K562 (cell line): Measurements from ENCODE around the gene MEX3D. TPM values are rescaled to one million over a fixed set of nuclear protein-coding genes. Genes with fewer than 3 reads are reported as not detected.

Experiments used
- ATAC-seq: fragments of 200-7000 bp; cut with Tn5 transposase; 3 replicates; pipeline ENCODE4 v1.9.1; 2020; ENCODE audit warnings: moderate library complexity
- BruUV-seq: library from RNA; stranded (reverse); fragments of 400-500 nt; replicated peaks from 2 replicates; lab custom pipeline; 2021; lab: Mats Ljungman, UMichigan
- CTCF ChIA-PET: fragments of 300-600 bp; formaldehyde crosslinking; extraction: SDS; loops from one replicate; lab custom pipeline; 2021; ENCODE audit warnings: low intra/inter-chr PET ratio; lab: Yijun Ruan, JAX
- POLR2A ChIA-PET: fragments of 300-600, 350-650 bp; sonication (Branson Sonifier 250); formaldehyde crosslinking; extraction: SDS; loops from one replicate; lab custom pipeline; 2021; ENCODE audit warnings: antibody characterized with exemption, inconsistent platforms; lab: Yijun Ruan, JAX
- DNase-seq, 4 experiments: peaks; one replicate each; pipeline versions ENCODE4 v3.0.0 to v3.0.0-alpha.2; 2011 to 2018; ENCODE audit warnings: low spot score in 3 of 4, mixed read lengths in 3 of 4; ENCODE audit errors: extremely low read depth in 1 of 4
- FAIRE-seq: peaks from 2 replicates; lab custom pipeline; 2011; peaks lifted over from hg19 to GRCh38; lab: Jason Lieb, UNC
- H2AFZ ChIP-seq: 2 replicates; pipeline ENCODE4 v1.6.0; 2011; ENCODE audit warnings: low read depth, low read length, control low read depth, inconsistent platforms
- H3K27ac ChIP-seq: fragments of 200-600 bp; 3 replicates; pipeline ENCODE4 v1.8.0; 2011; ENCODE audit warnings: low read depth, mild to moderate bottlenecking, control low read depth, inconsistent platforms, low read length, moderate library complexity, mixed read lengths; ENCODE audit errors: extremely low read depth
- H3K27me3 ChIP-seq, 2 experiments: fragments of 300-600 bp in 1 of 2; 2 replicates in 1 of 2; 3 replicates in 1 of 2; pipeline versions ENCODE4 v1.6.0 to v1.8.0; 2011; ENCODE audit warnings: inconsistent platforms in 2 of 2, low read length in 2 of 2, mild to moderate bottlenecking in 1 of 2, mixed read lengths in 1 of 2, moderate library complexity in 1 of 2; ENCODE audit not compliant: control insufficient read depth in 2 of 2, insufficient read depth in 2 of 2
- H3K36me3 ChIP-seq: fragments of 300-600 bp; 3 replicates; pipeline ENCODE4 v1.8.0; 2011; ENCODE audit warnings: mild to moderate bottlenecking, low read length, inconsistent platforms; ENCODE audit not compliant: control insufficient read depth, insufficient read depth
- H3K4me1 ChIP-seq, 2 experiments: fragments of 200-600 bp in 1 of 2; replicated peaks in 1 of 2; 2 replicates in 1 of 2; 3 replicates in 1 of 2; pipeline versions ENCODE4 v1.5.1 to v1.8.0; 2011; ENCODE audit warnings: inconsistent platforms in 2 of 2, low read length in 2 of 2, mild to moderate bottlenecking in 1 of 2, mixed read lengths in 1 of 2, moderate library complexity in 1 of 2; ENCODE audit not compliant: control insufficient read depth in 2 of 2, insufficient read depth in 2 of 2
- H3K4me2 ChIP-seq: 2 replicates; pipeline ENCODE4 v1.6.1; 2011; ENCODE audit warnings: low read length, control low read depth, inconsistent platforms, mixed read lengths; ENCODE audit not compliant: insufficient read depth
- H3K4me3 ChIP-seq: fragments of 200-600 bp; sonication (generic), shearing (Covaris generic); 2 replicates; pipeline ENCODE4 v1.5.1; 2016; ENCODE audit warnings: control low read depth, inconsistent platforms
- H3K79me2 ChIP-seq: fragments of 200-600 bp; 3 replicates; pipeline ENCODE4 v1.8.0; 2011; ENCODE audit warnings: low read length, inconsistent platforms; ENCODE audit not compliant: control insufficient read depth, insufficient read depth
- H3K9ac ChIP-seq, 2 experiments: 2 replicates each; pipeline versions ENCODE4 v1.6.0 to v1.6.1; 2011; ENCODE audit warnings: low read depth in 2 of 2, low read length in 2 of 2, control low read depth in 1 of 2, inconsistent platforms in 1 of 2, mild to moderate bottlenecking in 1 of 2, mixed read lengths in 1 of 2; ENCODE audit not compliant: insufficient read depth in 1 of 2
- H3K9me1 ChIP-seq: one replicate; pipeline ENCODE4 v1.6.0; 2011; ENCODE audit warnings: inconsistent platforms, mild to moderate bottlenecking, low read length, moderate library complexity; ENCODE audit not compliant: control insufficient read depth, insufficient read depth
- H3K9me3 ChIP-seq: replicated peaks from 2 replicates; pipeline ENCODE4 v1.5.1; 2011; ENCODE audit warnings: low read depth, low read length, inconsistent platforms; ENCODE audit not compliant: control insufficient read depth, insufficient read depth
- H4K20me1 ChIP-seq: replicated peaks from 2 replicates; pipeline ENCODE4 v1.6.1; 2011; ENCODE audit warnings: low read length, inconsistent platforms, mixed read lengths; ENCODE audit not compliant: control insufficient read depth, insufficient read depth
- ARID1B ChIP-seq: fragments of 450-650 bp; IDR thresholded peaks from 2 replicates; pipeline ENCODE4 v1.6.1; 2016; ENCODE audit warnings: antibody characterized with exemption, mild to moderate bottlenecking, inconsistent platforms
- CBFA2T2 ChIP-seq: fragments of 450-650 bp; conservative IDR thresholded peaks from 2 replicates; pipeline ENCODE4 v1.6.1; 2017; ENCODE audit warnings: mild to moderate bottlenecking
- CTBP1 ChIP-seq: fragments of 450-650 bp; IDR thresholded peaks from 2 replicates; pipeline ENCODE4 v1.6.1; 2016; ENCODE audit warnings: borderline replicate concordance
- CXXC5 ChIP-seq: fragments of 250-450 bp; sonication (Bioruptor Pico); IDR thresholded peaks from 2 replicates; pipeline ENCODE4 v1.8.0; 2022; ENCODE audit warnings: inconsistent platforms, mild to moderate bottlenecking, moderate library complexity
- DPF2 ChIP-seq: fragments of 450-650 bp; IDR thresholded peaks from 2 replicates; pipeline ENCODE4 v1.6.1; 2016
- FOSL1 ChIP-seq: fragments of 200-800 bp; sonication (Bioruptor generic); conservative IDR thresholded peaks from 2 replicates; pipeline ENCODE4 v1.6.1; 2016; ENCODE audit warnings: missing genetic modification characterization, missing compliant biosample characterization
- GATA2 ChIP-seq: sonication (generic); formaldehyde crosslinking; IDR thresholded peaks from 2 replicates; pipeline ENCODE4 v1.4.0; 2020; ENCODE audit warnings: mild to moderate bottlenecking, missing genetic modification reagents
- GATAD2A ChIP-seq: fragments of 450-650 bp; IDR thresholded peaks from 2 replicates; pipeline ENCODE4 v1.6.1; 2017
- ILF3 ChIP-seq: fragments of 450-650 bp; IDR thresholded peaks from 2 replicates; pipeline ENCODE4 v1.6.1; 2018; ENCODE audit warnings: antibody characterized with exemption, mild to moderate bottlenecking, moderate library complexity, borderline replicate concordance
- LARP7 ChIP-seq: fragments of 450-650 bp; IDR thresholded peaks from 2 replicates; pipeline ENCODE4 v1.6.1; 2016
- LCOR ChIP-seq: sonication (generic); formaldehyde crosslinking; IDR thresholded peaks from 2 replicates; pipeline ENCODE4 v1.8.0; 2022; ENCODE audit warnings: mild to moderate bottlenecking, missing genetic modification reagents
- MAZ ChIP-seq, 2 experiments: fragments of 450-650 bp in 1 of 2; sonication (generic) in 1 of 2; formaldehyde crosslinking; IDR thresholded peaks in 1 of 2; conservative IDR thresholded peaks in 1 of 2; 2 replicates each; pipeline versions ENCODE4 v1.4.0 to v1.5.0; 2020; ENCODE audit warnings: mild to moderate bottlenecking in 1 of 2, missing genetic modification reagents in 1 of 2
- MECOM ChIP-seq: fragments of 250-450 bp; sonication (Bioruptor Pico); IDR thresholded peaks from 2 replicates; pipeline ENCODE4 v1.8.0; 2022; ENCODE audit warnings: inconsistent platforms
- MTA1 ChIP-seq: fragments of 450-650 bp; IDR thresholded peaks from 2 replicates; pipeline ENCODE4 v1.6.1; 2017; ENCODE audit warnings: borderline replicate concordance
- NFRKB ChIP-seq: fragments of 450-650 bp; IDR thresholded peaks from 2 replicates; pipeline ENCODE4 v1.6.1; 2016; ENCODE audit warnings: low read depth
- POLR3A ChIP-seq: IDR thresholded peaks from 2 replicates; pipeline ENCODE4 v1.6.1; 2011; ENCODE audit warnings: borderline replicate concordance, mild to moderate bottlenecking, moderate library complexity; ENCODE audit not compliant: insufficient read length, insufficient read depth; ENCODE audit errors: extremely low read depth
- RFX5 ChIP-seq: IDR thresholded peaks from 2 replicates; pipeline ENCODE4 v1.6.1; 2011; ENCODE audit warnings: low read depth, mild to moderate bottlenecking, improper control_type of control experiment, low read length
- TCFL5 ChIP-seq: fragments of 250-450 bp; sonication (Bioruptor Pico); conservative IDR thresholded peaks from 2 replicates; pipeline ENCODE4 v1.6.1; 2021; ENCODE audit warnings: mild to moderate bottlenecking, moderate library complexity, matching md5 sums
- ZEB2 ChIP-seq: fragments of 450-650 bp; IDR thresholded peaks from 2 replicates; pipeline ENCODE4 v1.6.1; 2016
- ZSCAN29 ChIP-seq: fragments of 450-650 bp; IDR thresholded peaks from 2 replicates; pipeline ENCODE4 v1.6.1; 2017
- WGBS: fragments of 100-300 bp; shearing (Covaris generic); methylation state at CpG from one replicate; pipeline ENCODE4 v1.1.6; 2016; ENCODE audit warnings: low coverage, mixed read lengths; ENCODE audit not compliant: insufficient coverage; ENCODE audit errors: missing lambda C conversion rate; 5-methylcytosine and 5-hydroxymethylcytosine counted together
- in situ Hi-C: fragments of 300-500 bp; cut with MboI; formaldehyde crosslinking; loops from 4 replicates; pipeline ENCODE4 v1.15.0; 2018; ENCODE audit warnings: inconsistent platforms, mixed read lengths
- intact Hi-C: fragments of 100-400 bp; cut with micrococcal nuclease; formaldehyde crosslinking; loops from 2 replicates; pipeline ENCODE4 v1.14.2; 2022
- polyA plus RNA-seq, 8 experiments: library from polyadenylated mRNA; depleted of rRNA in 4 of 8; stranded (reverse) in 5 of 8; unstranded in 3 of 8; fragments of >200 nt; fragmentation: Nextera tagmentation in 2 of 8; fragmentation: Illumina TruSeq in 1 of 8; extraction: Ambion mirVana in 2 of 8; extraction: Trizol in 1 of 8; gene quantifications; 2 replicates each; pipeline versions ENCODE4 v1.2.1 to v1.2.3, GENCODE V29; 2011 to 2014; ENCODE audit warnings: inconsistent platforms in 1 of 8, missing spikeins in 1 of 8
- total RNA-seq, 7 experiments: library from RNA; depleted of rRNA in 6 of 7; stranded (reverse); fragments of >200 nt in 6 of 7; fragmentation: Illumina TruSeq in 2 of 7; extraction: Trizol in 2 of 7; gene quantifications; 2 replicates each; pipeline versions ENCODE4 v1.2.1 to v1.2.3, GENCODE V29; 2011 to 2021; ENCODE audit warnings: low replicate concordance in 1 of 7
- TF ChIP-seq, protein P1 (sequence below): sonication (generic); formaldehyde crosslinking; IDR thresholded peaks from 2 replicates; pipeline ENCODE4 v1.4.0; 2020; ENCODE audit warnings: mild to moderate bottlenecking, missing genetic modification reagents
- TF ChIP-seq, protein P2 (sequence below): sonication (generic); formaldehyde crosslinking; IDR thresholded peaks from 2 replicates; pipeline ENCODE4 v1.8.1; 2022; ENCODE audit warnings: missing genetic modification reagents

Gene MEX3D
- total and polyA plus RNA-seq, 9 of the 15 experiments (the other 6 are each of a cell fraction or from before 2014, with no cell fraction given), result 1.7 to 39.3 (median 5.7) TPM

DNA sequence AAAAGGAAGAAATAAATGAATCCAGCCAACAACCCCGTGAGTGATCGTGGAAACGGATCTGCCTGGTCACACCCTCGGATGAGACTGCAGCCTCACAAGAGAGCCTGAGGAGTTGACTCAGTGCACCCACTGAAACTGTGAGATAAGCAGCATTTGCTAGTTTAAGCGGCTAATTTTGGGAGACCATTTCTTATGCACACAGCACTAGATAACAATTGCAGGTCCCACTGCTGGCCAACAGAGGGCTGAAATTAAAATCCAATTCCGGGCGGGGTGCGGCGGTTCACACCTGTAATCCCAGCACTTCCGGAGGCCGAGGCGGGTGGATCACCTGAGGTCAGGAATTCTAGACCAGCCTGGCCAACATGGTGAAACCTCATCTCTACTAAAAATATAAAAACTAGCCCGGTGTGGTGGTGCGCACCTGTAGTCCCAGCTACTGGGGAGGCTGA lies 33.5 kb upstream of the MEX3D start:
- intact Hi-C loops, result loop anchor here (10.0 kb wide), 1 partner anchor 57 kb away; no protein-coding TSS in a partner anchor
- TF ChIP-seq ILF3, result no peak
- peak; percentile 43; the same call in 1 of the 2 replicates for TF ChIP-seq ZEB2
- TF ChIP-seq ZSCAN29, result no peak
- no peak for TF ChIP-seq MECOM (CRISPR knock-in tag)
- no peak for TF ChIP-seq LARP7
- TF ChIP-seq POLR3A, result no peak
- TF ChIP-seq CTBP1, result 0 out of 2 replicates have a peak, but pooled peaks have one; percentile 13
- TF ChIP-seq FOSL1 (tag), result peak; percentile 73
- TF ChIP-seq DPF2, result peak; percentile 94
- TF ChIP-seq ARID1B, result peak; percentile 85
- TF ChIP-seq, protein P1, sequence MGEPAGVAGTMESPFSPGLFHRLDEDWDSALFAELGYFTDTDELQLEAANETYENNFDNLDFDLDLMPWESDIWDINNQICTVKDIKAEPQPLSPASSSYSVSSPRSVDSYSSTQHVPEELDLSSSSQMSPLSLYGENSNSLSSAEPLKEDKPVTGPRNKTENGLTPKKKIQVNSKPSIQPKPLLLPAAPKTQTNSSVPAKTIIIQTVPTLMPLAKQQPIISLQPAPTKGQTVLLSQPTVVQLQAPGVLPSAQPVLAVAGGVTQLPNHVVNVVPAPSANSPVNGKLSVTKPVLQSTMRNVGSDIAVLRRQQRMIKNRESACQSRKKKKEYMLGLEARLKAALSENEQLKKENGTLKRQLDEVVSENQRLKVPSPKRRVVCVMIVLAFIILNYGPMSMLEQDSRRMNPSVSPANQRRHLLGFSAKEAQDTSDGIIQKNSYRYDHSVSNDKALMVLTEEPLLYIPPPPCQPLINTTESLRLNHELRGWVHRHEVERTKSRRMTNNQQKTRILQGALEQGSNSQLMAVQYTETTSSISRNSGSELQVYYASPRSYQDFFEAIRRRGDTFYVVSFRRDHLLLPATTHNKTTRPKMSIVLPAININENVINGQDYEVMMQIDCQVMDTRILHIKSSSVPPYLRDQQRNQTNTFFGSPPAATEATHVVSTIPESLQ, result no peak
- no peak for TF ChIP-seq MAZ (CRISPR knock-in tag; conservative IDR thresholded peaks at IDR 0.05 in 1 of 2, IDR thresholded peaks at IDR 0.05 in 1 of 2)
- TF ChIP-seq, protein P2, sequence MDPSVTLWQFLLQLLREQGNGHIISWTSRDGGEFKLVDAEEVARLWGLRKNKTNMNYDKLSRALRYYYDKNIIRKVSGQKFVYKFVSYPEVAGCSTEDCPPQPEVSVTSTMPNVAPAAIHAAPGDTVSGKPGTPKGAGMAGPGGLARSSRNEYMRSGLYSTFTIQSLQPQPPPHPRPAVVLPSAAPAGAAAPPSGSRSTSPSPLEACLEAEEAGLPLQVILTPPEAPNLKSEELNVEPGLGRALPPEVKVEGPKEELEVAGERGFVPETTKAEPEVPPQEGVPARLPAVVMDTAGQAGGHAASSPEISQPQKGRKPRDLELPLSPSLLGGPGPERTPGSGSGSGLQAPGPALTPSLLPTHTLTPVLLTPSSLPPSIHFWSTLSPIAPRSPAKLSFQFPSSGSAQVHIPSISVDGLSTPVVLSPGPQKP (CRISPR knock-in tag), result no peak
- no peak for TF ChIP-seq RFX5
- TF ChIP-seq LCOR (CRISPR knock-in tag), result peak; percentile 46; the same call in 1 of the 2 replicates
- TF ChIP-seq MTA1, result peak; percentile 79; the same call in 1 of the 2 replicates
- no peak for TF ChIP-seq TCFL5
- TF ChIP-seq CBFA2T2, result peak; percentile 57
- TF ChIP-seq NFRKB, result no peak
- TF ChIP-seq CXXC5 (CRISPR knock-in tag), result peak; percentile 34; the same call in 1 of the 2 replicates
- TF ChIP-seq GATA2 (CRISPR knock-in tag), result peak; percentile 51; the same call in 1 of the 2 replicates
- TF ChIP-seq GATAD2A, result peak; percentile 50; the same call in 1 of the 2 replicates

More for the DNA sequence above, 33.5 kb upstream of the MEX3D start:
- FAIRE-seq, result peak; percentile 98
- no peaks in the 10 kb centered on the region for H3K27me3 ChIP-seq
- H3K79me2 ChIP-seq, result peaks cover 71% of the 10 kb centered on the region
- WGBS, result 26% methylated on average over 14 of the region's 14 CpGs
- DNase-seq, result peak; percentile 45 to 90 (median 60)
- POLR2A ChIA-PET, result interaction anchor here (0.8 to 3.2 kb wide), 5 partner anchors 9 to 56 kb away, joined by 3 to 17 read pairs (median 4); partner anchors contain the start of gene MBD3
- peaks cover 3% of the 10 kb centered on the region for H3K9me1 ChIP-seq
- H3K9ac ChIP-seq, result peak overlapping the region; percentile 37 to 79; a peak in 2 of 4 replicates
- CTCF ChIA-PET, result no interaction called here
- peaks cover 62% of the 10 kb centered on the region for H3K36me3 ChIP-seq
- H3K27ac ChIP-seq, result peak overlapping the region; percentile 60
- peak overlapping the region; percentile 64 for H3K4me2 ChIP-seq
- peak; percentile 41 for ATAC-seq
- peaks cover 18% of the 10 kb centered on the region for H4K20me1 ChIP-seq
- H3K4me3 ChIP-seq, result no peak overlapping the region
- no peak overlapping the region for H2AFZ ChIP-seq
- BruUV-seq, result no TSS peak
- no peaks in the 10 kb centered on the region for H3K9me3 ChIP-seq
- in situ Hi-C loops, result no loop called here
- H3K4me1 ChIP-seq, result peaks cover 29 to 77% of the 10 kb centered on the region in 2 experiments
